HCT116 (cell line): ENCODE results near the gene UBE3C. TPM values are rescaled to one million over a fixed set of nuclear protein-coding genes. Genes with fewer than 3 reads are reported as not detected.

Experiments
- ATAC-seq: fragments of 200-7000 bp; cut with Tn5 transposase; 2 replicates; pipeline ENCODE4 v1.9.1; 2020; ENCODE audit warnings: mild to moderate bottlenecking, moderate library complexity
- BruUV-seq: library from RNA; stranded (reverse); fragments of 400-500 nt; replicated peaks from 2 replicates; lab custom pipeline; 2021; lab: Mats Ljungman, UMichigan
- CTCF ChIA-PET: fragments of 300-600 bp; sonication (Branson Sonifier 250); formaldehyde crosslinking; loops from one replicate; lab custom pipeline; 2021; ENCODE audit warnings: antibody characterized with exemption; lab: Charles Lee
- POLR2A ChIA-PET: fragments of 300-600, 350-600 bp; sonication (Branson Sonifier 250); formaldehyde crosslinking; loops from one replicate; lab custom pipeline; 2021; ENCODE audit warnings: antibody characterized with exemption; lab: Charles Lee
- RAD21 ChIA-PET, 2 experiments: fragments of 300-600 bp; sonication (Branson Sonifier 250); formaldehyde crosslinking; loops; one replicate each; lab custom pipeline; 2023; ENCODE audit warnings: low total read pairs in 2 of 2; ENCODE audit not compliant: uncharacterized antibody in 2 of 2, unreplicated experiment in 2 of 2, low non-redundant PET in 1 of 2; lab: Charles Lee
- DNase-seq: peaks from one replicate; pipeline ENCODE4 v3.0.0-alpha.2; 2010; ENCODE audit warnings: low read depth, low spot score
- H2AFZ ChIP-seq: fragments of 200-600 bp; shearing (Covaris generic), sonication (generic); 2 replicates; pipeline ENCODE4 v1.6.1; 2017; ENCODE audit warnings: low read depth, mixed run types, mixed read lengths, antibody characterized with exemption, low read length; ENCODE audit not compliant: poor library complexity, severe bottlenecking
- H3K27ac ChIP-seq: 2 replicates; pipeline ENCODE4 v1.5.1; 2012; ENCODE audit warnings: low read depth, low read length
- H3K27me3 ChIP-seq: fragments of 200-600 bp; sonication (generic); 2 replicates; pipeline ENCODE4 v1.6.1; 2016; ENCODE audit warnings: mixed run types, low read length, mixed read lengths; ENCODE audit not compliant: insufficient read depth
- H3K36me3 ChIP-seq, 2 experiments: fragments of 200-500 bp in 1 of 2; fragments of 200-600 bp in 1 of 2; sonication (Bioruptor generic) in 1 of 2; sonication (generic) in 1 of 2; 2 replicates each; pipeline versions ENCODE4 v1.5.1 to v1.6.1; 2014 to 2016; ENCODE audit warnings: low read length in 2 of 2, inconsistent platforms in 1 of 2, mixed read lengths in 1 of 2, mixed run types in 1 of 2; ENCODE audit not compliant: insufficient read depth in 2 of 2, control insufficient read depth in 1 of 2
- H3K4me1 ChIP-seq, 2 experiments: fragments of 200-600 bp in 1 of 2; sonication (generic) in 1 of 2; 2 replicates each; pipeline versions ENCODE4 v1.5.1 to v1.6.1; 2012 to 2017; ENCODE audit warnings: low read length in 2 of 2, inconsistent platforms in 1 of 2, mild to moderate bottlenecking in 1 of 2, mixed read lengths in 1 of 2, mixed run types in 1 of 2, moderate library complexity in 1 of 2; ENCODE audit not compliant: insufficient read depth in 2 of 2, control insufficient read depth in 1 of 2
- H3K4me2 ChIP-seq: fragments of 200-600 bp; sonication (generic); 2 replicates; pipeline ENCODE4 v1.6.1; 2017; ENCODE audit warnings: mixed run types, low read length, mixed read lengths
- H3K4me3 ChIP-seq, 2 experiments: fragments of 200-600 bp in 1 of 2; sonication (generic) in 1 of 2; replicated peaks in 1 of 2; 2 replicates each; pipeline ENCODE4 v1.5.1; 2011 to 2016; ENCODE audit warnings: low read length in 2 of 2, control low read depth in 1 of 2, low read depth in 1 of 2, mild to moderate bottlenecking in 1 of 2, mixed read lengths in 1 of 2, mixed run types in 1 of 2
- H3K79me2 ChIP-seq: fragments of 200-600 bp; sonication (generic); 2 replicates; pipeline ENCODE4 v1.6.1; 2017; ENCODE audit warnings: mild to moderate bottlenecking, mixed run types, low read length, moderate library complexity, mixed read lengths; ENCODE audit not compliant: insufficient read depth
- H3K9ac ChIP-seq: fragments of 200-600 bp; sonication (generic); 2 replicates; pipeline ENCODE4 v1.6.1; 2016; ENCODE audit warnings: low read length, mixed read lengths
- H3K9me2 ChIP-seq: fragments of 200-600 bp; sonication (generic), shearing (Covaris generic); 2 replicates; pipeline ENCODE4 v1.6.1; 2017; ENCODE audit warnings: mixed run types, mild to moderate bottlenecking, moderate library complexity; ENCODE audit not compliant: insufficient read depth
- H3K9me3 ChIP-seq, 2 experiments: fragments of 200-500 bp in 1 of 2; fragments of 200-600 bp in 1 of 2; sonication (Bioruptor generic) in 1 of 2; sonication (generic) in 1 of 2; 2 replicates each; pipeline ENCODE4 v1.6.1; 2014 to 2017; ENCODE audit warnings: low read length in 2 of 2, mixed read lengths in 2 of 2, inconsistent platforms in 1 of 2, low read depth in 1 of 2, mild to moderate bottlenecking in 1 of 2, mixed run types in 1 of 2, moderate library complexity in 1 of 2; ENCODE audit not compliant: control insufficient read depth in 1 of 2, insufficient read depth in 1 of 2
- H4K20me1 ChIP-seq: fragments of 200-600 bp; sonication (generic), shearing (Covaris generic); 2 replicates; pipeline ENCODE4 v1.6.1; 2017; ENCODE audit warnings: mixed run types, mild to moderate bottlenecking, moderate library complexity; ENCODE audit not compliant: insufficient read depth
- CBX3 ChIP-seq: IDR thresholded peaks from 2 replicates; pipeline ENCODE4 v1.6.1; 2012; ENCODE audit warnings: low read depth
- CEBPB ChIP-seq: IDR thresholded peaks from 2 replicates; pipeline ENCODE4 v1.6.1; 2012; ENCODE audit warnings: low read depth
- CTCF ChIP-seq, 3 experiments: fragments of 200-600 bp in 1 of 3; sonication (generic) in 1 of 3; IDR thresholded peaks in 2 of 3; conservative IDR thresholded peaks in 1 of 3; 2 replicates each; pipeline ENCODE4 v1.5.1; 2012 to 2017; ENCODE audit warnings: low read depth in 2 of 3, low read length in 2 of 3, antibody characterized with exemption in 1 of 3, borderline replicate concordance in 1 of 3, control low read depth in 1 of 3, mild to moderate bottlenecking in 1 of 3, mixed read lengths in 1 of 3, mixed run types in 1 of 3, moderate library complexity in 1 of 3; ENCODE audit not compliant: insufficient read depth in 1 of 3
- EZH2phosphoT487 ChIP-seq: fragments of 200-600 bp; IDR thresholded peaks from 2 replicates; pipeline ENCODE4 v1.6.1; 2018; ENCODE audit warnings: antibody characterized with exemption, borderline replicate concordance
- FOSL1 ChIP-seq: IDR thresholded peaks from 2 replicates; pipeline ENCODE4 v1.6.1; 2012; ENCODE audit warnings: low read depth
- JUND ChIP-seq: IDR thresholded peaks from 2 replicates; pipeline ENCODE4 v1.6.1; 2012
- POLR2A ChIP-seq: IDR thresholded peaks from 2 replicates; pipeline ENCODE4 v1.7.0; 2011; ENCODE audit warnings: borderline replicate concordance; ENCODE audit not compliant: insufficient read depth, insufficient read length; ENCODE audit errors: extremely low read depth
- POLR2AphosphoS5 ChIP-seq: IDR thresholded peaks from 2 replicates; pipeline ENCODE4 v1.6.1; 2011; ENCODE audit warnings: mild to moderate bottlenecking, low read depth, low read length, moderate library complexity
- SP1 ChIP-seq: IDR thresholded peaks from 2 replicates; pipeline ENCODE4 v1.6.1; 2012; ENCODE audit warnings: low read depth
- TCF7L2 ChIP-seq: IDR thresholded peaks from 2 replicates; pipeline ENCODE4 v1.7.0; 2011; ENCODE audit warnings: borderline replicate concordance, inconsistent platforms; ENCODE audit not compliant: insufficient read depth, insufficient read length; ENCODE audit errors: extremely low read depth
- YY1 ChIP-seq: IDR thresholded peaks from 2 replicates; pipeline ENCODE4 v1.6.1; 2011; ENCODE audit warnings: low read length, low read depth, moderate library complexity, mild to moderate bottlenecking; ENCODE audit not compliant: insufficient replicate concordance; ENCODE audit errors: extremely low read depth
- ZNF274 ChIP-seq: fragments of 200-500 bp; sonication (Bioruptor generic); IDR thresholded peaks from 2 replicates; pipeline ENCODE4 v1.6.1; 2014; ENCODE audit warnings: mild to moderate bottlenecking, low read depth, low read length, inconsistent platforms
- intact Hi-C: fragments of 100-400 bp; cut with micrococcal nuclease; formaldehyde crosslinking; loops from 2 replicates; pipeline ENCODE4 v1.10.0; 2022
- total RNA-seq: library from RNA; stranded (reverse); gene quantifications from one replicate; pipeline ENCODE4 v1.2.1, GENCODE V29; 2021; ENCODE audit not compliant: unreplicated experiment
- TF ChIP-seq, protein P1 (sequence below): IDR thresholded peaks from 2 replicates; pipeline ENCODE4 v1.6.1; 2012

UBE3C gene
- total RNA-seq, 1 experiment from 2014 or later: 68.3 TPM

GRCh38 chr7:157309988-157310668, 171.4 kb downstream of the UBE3C start:
- H3K4me3 ChIP-seq: peak overlapping the region; percentile 19 to 55

More at GRCh38 chr7:157309988-157310668, 171.4 kb downstream of the UBE3C start:
- TF ChIP-seq JUND: peak; percentile 83
- TF ChIP-seq EZH2phosphoT487: no peak
- TF ChIP-seq POLR2AphosphoS5: peak; percentile 35; the same call in 1 of the 2 replicates
- 0 out of 2 replicates have a peak, but pooled peaks have one; percentile 28 for TF ChIP-seq CBX3
- TF ChIP-seq, protein P1, sequence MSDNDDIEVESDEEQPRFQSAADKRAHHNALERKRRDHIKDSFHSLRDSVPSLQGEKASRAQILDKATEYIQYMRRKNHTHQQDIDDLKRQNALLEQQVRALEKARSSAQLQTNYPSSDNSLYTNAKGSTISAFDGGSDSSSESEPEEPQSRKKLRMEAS: peak; percentile 16; the same call in 1 of the 2 replicates
- TF ChIP-seq TCF7L2: no peak
- TF ChIP-seq ZNF274: no peak
- TF ChIP-seq SP1: peak; percentile 79
- TF ChIP-seq YY1: peak; percentile 4
- no peak for TF ChIP-seq CTCF (IDR thresholded peaks at IDR 0.05 in 2 of 3, conservative IDR thresholded peaks at IDR 0.05 in 1 of 3; ENCODE audit: borderline replicate concordance in 1 of 3, insufficient read depth in 1 of 3, low read depth in 2 of 3, low read length in 2 of 3)
- no peak for TF ChIP-seq POLR2A
- TF ChIP-seq FOSL1: peak; percentile 93
- peak; percentile 43; the same call in 1 of the 2 replicates for TF ChIP-seq CEBPB
- H3K36me3 ChIP-seq: no peaks in the 10 kb centered on the region
- no peaks in the 10 kb centered on the region for H3K9me2 ChIP-seq
- ChIA-PET CTCF (no interaction called here), POLR2A (no interaction called here), RAD21 (no interaction called here)
- no peaks in the 10 kb centered on the region for H3K9me3 ChIP-seq
- DNase-seq (peak; percentile 80), ATAC-seq (peak; percentile 75)
- intact Hi-C loops: no loop called here
- H2AFZ ChIP-seq: peak overlapping the region; percentile 41
- peak overlapping the region; percentile 89 for H3K4me2 ChIP-seq
- BruUV-seq: no TSS peak
- H3K9ac ChIP-seq: peak overlapping the region; percentile 71
- H3K27ac ChIP-seq: peak overlapping the region; percentile 86
- H3K27me3 ChIP-seq: no peaks in the 10 kb centered on the region
- H4K20me1 ChIP-seq: no peaks in the 10 kb centered on the region
- no peaks in the 10 kb centered on the region for H3K79me2 ChIP-seq
- peaks cover 30 to 50% of the 10 kb centered on the region in 2 experiments for H3K4me1 ChIP-seq
